ENCODE measurements around the gene ZNF573.
"Not testable (repeated sequence)": the region's sequence is repeated elsewhere in the genome, so short reads cannot be mapped to it uniquely, and the experiment has no call there.

The ZNF573 gene

DNA sequence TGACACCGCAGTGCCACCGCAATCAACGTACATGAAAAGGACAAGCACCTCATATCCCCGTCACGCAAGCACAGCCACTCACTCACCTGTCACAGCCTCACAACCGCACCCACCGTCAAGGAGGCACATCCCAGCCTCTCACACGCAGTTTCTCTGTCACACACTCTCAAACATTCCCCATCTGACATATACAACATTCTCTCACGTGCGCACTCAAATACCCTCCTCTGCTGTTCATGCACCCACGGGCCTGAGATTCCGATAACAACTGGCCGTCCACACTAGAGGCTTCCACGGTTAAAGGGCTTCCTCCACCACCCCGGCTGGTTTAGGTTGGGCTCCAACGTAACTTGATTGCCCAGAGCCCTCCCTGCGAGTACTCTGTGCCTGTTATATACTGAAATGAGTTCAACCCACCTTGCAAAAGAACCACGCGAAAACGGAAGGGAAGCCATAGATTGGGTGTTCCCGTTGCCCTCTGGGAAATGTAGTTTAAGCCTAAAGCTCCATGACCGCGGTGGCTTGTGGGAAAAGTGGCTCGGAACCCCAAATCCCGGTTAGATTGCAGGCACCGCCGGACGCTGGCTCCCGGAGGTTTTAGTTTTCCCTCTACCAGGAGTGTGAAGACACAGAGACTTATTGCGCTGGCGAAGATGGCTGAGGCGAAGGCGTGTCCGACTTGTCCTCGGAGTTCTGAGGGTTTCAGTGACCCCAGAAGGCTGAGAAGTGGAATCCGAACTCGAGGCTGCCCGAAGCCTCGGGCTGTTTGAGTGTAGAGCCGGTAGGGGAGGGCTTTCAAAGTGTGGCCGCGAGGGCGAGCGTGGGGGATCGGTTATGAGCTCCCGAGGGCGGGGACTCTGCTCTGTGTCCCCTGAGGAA, at the start of gene ZNF573:
Gene ZNF573, minus strand, starts transcription at position 460 of the 879 bp plus-strand sequence. CDS start 5,857 bp downstream, outside the sequence.
- peak within 1 kb of the TSS; percentile 72 for H3K4me3 ChIP-seq (ENCODE audit: low read depth, low read length)

DNA sequence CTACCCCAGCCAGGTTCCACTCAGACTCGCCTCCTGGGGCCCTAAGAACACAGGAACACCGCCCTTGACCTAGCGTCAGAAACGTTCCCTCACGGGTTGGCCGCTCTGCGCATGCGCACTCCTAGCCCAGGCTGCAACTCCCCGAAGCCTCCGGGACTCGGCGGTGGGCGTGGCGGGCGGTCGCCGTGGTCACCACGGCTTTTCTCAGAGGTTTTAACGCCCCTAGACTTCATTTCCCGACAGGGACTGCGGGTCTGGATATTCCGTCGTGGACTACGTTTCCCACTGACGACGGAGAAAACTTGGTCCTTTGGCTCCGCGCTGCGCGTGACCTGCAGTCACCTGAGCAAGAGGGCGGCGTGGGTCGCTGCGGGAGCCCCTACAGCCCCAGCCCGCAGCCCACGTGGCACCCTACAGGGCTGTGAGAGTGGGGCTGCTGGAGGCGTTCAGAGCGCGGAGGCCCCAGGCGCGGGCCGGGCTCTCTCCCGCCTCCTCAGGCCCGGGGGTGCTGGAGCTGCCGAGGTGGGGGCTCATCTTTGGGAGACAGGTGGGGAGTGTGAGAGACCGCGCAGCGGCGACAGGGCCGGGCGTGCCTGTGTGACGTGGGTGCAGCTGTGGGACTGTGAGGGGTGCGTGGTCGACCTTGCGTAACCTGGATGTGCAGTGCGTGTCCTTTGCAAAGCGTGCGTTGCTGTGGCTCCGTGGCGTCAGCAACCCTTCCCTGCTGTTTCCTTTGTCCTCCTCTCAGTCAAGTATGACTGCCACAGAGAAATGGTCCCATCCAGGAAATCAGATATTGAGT, 38.0 kb upstream of the ZNF573 start:
- H3K4me3 ChIP-seq (ENCODE audit: low read depth, low read length) = no peak overlapping the region

GRCh38 chr19:37815611-37816010, 36.2 kb upstream of the ZNF573 start:
- H3K4me3 ChIP-seq (ENCODE audit: low read depth, low read length) = not testable (repeated sequence)

DNA sequence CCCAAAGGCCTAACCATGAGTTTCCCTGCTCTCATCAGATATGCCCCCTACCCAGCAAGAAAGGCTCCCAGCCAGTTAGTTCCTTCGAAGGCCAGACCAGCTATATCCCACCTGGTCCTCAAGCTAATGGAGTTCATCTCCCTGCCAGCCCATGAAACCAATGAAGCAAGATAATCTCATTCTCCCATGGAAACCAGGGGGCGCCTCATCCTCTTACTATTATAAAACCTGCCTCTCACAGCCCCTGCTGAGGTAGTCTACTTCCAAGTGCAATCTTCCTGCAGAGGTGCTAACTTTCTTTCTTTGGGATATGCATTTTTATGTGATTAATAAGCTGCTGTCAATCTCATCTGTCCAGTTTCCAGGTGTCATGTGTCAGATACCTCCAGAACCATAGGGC, 34.0 kb upstream of the ZNF573 start:
- H3K4me3 ChIP-seq (ENCODE audit: low read depth, low read length) = no peak overlapping the region

DNA sequence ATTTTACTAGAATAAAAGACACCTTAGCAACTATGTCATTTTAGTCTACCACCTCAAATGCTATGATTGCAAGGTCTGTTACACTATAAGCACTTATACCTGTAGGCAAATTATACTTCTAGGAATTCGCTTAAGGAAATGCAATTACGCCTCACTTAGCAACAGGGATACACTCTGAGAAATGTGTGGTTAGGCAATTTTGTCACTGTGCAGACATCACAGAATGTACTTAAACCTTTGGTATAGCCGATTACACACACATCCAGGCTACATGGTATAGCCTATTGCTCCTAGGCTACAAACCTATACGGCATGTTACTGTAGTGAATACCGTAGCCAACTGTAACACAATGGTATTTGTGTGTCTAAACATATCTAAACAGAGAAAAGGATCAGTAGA, 30.0 kb upstream of the ZNF573 start:
- H3K4me3 ChIP-seq (ENCODE audit: low read depth, low read length) = no peak overlapping the region

- no peak overlapping the region for H3K4me3 ChIP-seq (ENCODE audit: low read depth, low read length)
Measured at GRCh38 chr19:37803249-37803840, 24.0 kb upstream of the ZNF573 start.

- H3K4me3 ChIP-seq (ENCODE audit: low read depth, low read length) = no peak overlapping the region
Measured at GRCh38 chr19:37790244-37790925, 11.0 kb upstream of the ZNF573 start.

DNA sequence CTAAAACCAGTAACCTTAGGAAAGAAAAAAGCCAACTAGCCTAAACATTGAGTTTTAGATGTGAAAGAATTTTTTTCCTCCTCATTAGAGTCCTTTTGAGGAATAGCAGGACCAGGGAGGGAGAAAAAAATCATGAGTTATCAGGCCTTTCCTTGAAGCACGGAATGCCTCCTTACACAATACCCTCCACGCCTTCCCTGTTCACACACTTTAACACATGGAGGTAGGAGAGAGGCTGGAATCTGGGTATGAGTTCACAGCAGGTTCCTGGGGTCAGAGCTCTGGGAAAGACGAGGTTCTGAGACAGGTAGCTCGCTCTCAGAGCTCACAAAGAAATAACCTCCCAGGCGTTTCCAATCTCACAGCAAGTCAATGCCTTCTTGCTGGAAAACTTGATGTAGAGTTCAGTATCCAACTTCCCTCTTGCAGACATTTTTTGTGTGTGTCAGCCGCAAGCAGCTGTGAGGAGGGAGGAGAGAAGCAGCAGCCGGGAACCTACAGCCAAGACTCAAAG, 716 bp downstream of the ZNF573 start:
- peak overlapping the region; percentile 72 for H3K4me3 ChIP-seq (ENCODE audit: low read depth, low read length)

DNA sequence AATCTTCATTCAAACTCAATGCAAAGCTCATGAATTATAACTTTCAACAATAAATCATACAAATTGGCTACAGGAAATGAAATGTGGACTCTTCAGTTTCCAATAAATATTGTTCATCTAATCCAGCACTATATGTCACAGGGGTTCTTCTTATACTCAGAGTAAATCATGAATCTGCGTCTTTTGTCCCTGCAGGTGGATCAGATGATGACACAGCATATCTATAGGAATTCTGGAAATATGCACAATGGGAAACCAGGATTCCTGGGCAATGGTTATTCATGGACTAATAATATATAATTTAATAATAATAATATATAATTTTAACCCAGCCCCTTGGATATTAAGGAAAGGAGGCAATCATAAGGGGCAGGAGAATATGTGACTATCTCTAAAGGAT, 8.4 kb downstream of the ZNF573 start:
- no peak overlapping the region for H3K4me3 ChIP-seq (ENCODE audit: low read depth, low read length)

- no peak overlapping the region for H3K4me3 ChIP-seq (ENCODE audit: low read depth, low read length)
Measured at GRCh38 chr19:37763488-37763887, 15.9 kb downstream of the ZNF573 start.

DNA sequence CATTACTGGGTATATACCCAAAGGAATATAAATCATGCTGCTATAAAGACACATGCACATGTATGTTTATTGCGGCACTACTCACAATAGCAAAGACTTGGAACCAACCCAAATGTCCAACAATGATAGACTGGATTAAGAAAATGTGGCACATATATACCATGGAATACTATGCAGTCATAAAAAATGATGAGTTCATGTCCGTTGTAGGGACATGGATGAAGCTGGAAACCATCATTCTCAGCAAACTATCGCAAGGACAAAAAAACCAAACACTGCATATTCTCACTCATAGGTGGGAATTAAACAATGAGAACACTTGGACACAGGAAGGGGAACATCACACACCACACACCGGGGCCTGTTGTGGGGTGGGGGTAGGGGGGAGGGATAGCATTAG, 21.7 kb downstream of the ZNF573 start:
- not testable (repeated sequence) for H3K4me3 ChIP-seq (ENCODE audit: low read depth, low read length)

DNA sequence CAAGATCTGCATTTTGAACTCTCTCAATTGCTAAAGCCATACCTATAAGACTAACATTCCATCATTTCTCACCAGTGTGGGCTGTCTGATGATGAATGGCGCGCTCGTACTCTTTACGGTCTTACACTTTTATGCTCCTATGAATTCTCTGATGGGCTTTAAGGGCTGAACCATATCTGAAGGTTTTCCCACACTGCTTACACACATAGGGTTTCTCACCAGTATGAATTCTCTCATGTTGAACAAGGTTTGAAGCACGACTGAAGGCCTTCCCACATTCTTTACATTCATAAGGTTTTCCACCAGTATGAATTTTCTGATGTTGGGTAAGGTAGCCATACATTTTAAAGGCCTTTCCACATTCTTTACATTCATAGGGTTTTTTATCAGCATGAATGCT, 41.0 kb downstream of the ZNF573 start:
- H3K4me3 ChIP-seq (ENCODE audit: low read depth, low read length) = no peak overlapping the region

- H3K4me3 ChIP-seq (ENCODE audit: low read depth, low read length) = no peak overlapping the region
Measured at GRCh38 chr19:37725181-37725580, 54.2 kb downstream of the ZNF573 start.

DNA sequence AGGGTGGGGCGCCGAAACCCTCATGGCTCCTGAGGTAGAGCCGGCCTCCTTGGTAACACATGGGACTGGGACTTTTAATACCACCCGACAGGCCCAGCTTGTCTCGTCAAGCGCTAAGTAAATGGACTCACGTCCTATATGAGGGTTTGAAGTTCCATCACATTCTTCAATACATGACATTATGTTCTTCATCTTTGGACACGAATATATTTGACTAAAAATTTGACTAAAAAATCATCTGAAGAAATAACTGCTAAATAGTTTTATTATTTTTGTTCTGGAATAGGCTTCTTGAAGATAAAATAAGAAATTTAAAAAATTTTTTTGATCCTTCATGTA, 59.5 kb downstream of the ZNF573 start:
- no peak overlapping the region for H3K4me3 ChIP-seq (ENCODE audit: low read depth, low read length)

DNA sequence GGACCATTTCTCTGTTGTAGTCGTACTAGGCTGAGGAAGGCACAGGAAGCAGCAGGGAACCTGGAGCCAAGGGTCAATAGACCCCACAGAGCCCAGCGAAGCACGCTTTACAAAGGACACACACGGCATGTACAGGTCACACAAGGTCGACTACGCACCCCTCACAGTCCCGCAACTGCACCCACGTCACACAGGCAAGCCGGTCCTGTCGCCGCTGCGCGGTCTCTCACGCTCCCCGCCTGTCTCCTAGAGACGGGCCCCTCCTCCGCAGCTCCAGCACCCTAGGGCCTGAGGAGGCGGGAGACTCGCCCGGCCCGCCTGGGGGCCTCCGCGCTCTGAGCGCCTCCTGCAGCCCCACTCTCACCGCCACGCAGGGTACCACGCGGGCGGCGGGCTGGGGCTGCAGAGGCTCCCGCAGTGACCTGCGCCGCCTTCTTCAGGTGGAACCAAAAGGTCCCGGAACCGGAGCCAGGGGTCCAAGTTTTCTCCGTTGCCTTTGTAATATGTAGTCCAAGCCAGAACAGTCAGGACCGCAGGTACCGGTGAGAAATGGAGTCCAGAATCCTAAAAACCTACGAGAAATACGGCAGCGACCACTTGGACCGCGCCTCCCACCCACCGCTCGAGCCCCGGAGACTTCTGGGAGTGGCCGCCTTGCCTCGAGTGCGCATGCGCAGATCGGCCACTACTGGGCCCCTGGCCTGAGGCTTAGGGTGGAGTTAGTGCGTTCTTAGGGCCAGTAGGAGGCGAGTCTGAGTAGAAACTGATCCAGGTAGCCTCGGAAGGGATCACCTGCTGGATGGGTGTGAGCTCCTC, 60.1 kb downstream of the ZNF573 start, which contains the start of gene ZNF607:
Gene ZNF607, minus strand, starts transcription at position 651 of the 816 bp plus-strand sequence. CDS start 8,143 bp downstream, outside the sequence.
- peak within 1 kb of the TSS; percentile 97 for H3K4me3 ChIP-seq (ENCODE audit: low read depth, low read length)

DNA sequence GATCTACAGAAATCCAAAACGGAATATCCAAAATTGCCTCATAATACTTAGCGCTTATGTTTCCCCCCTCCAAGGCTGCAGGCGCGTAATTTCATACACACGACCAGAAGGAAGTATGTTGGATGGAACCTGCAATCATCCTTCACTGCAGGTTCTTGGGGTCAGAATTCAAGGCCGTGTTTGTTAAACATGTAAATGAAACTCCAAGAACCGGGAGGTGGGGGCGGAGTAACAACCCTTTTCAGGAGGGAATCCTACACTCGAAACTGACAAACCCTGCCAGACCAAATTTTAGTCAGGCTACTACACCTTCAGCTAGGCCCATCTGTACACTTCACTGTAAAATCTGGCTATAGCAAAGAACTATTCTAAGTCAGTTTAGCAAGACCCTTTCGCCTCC, 61.1 kb downstream of the ZNF573 start:
- H3K4me3 ChIP-seq (ENCODE audit: low read depth, low read length) = peak overlapping the region; percentile 97

GRCh38 chr19:37716140-37716539, 63.2 kb downstream of the ZNF573 start:
- no peak overlapping the region for H3K4me3 ChIP-seq (ENCODE audit: low read depth, low read length)

DNA sequence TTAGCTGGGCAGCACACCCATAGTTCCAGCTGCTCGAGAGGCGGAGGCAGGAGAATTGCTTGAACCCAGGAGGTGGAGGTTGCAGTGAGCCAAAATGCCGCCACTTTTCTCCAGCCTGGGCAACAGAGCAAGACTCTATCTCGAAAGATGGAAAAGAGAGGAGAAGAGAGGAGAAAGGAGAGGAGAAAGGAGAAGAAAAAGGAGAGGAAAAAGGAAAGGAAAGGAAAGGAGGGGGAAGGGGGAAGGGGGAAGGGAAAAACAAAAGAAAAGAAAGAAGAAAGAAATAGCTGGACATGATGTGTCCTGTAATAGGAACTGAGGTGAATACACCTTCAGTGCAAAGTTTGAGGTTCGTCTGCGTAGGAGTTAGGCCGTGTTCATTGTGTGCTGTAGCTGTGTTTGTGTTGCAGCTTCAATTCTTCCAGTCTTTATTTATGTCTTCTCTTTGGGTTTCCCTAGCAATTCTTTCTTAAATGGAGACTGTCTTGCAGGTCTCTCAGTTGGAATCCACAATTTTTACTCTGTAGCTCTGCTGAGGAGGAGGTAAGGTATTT, 73.3 kb downstream of the ZNF573 start:
- H3K4me3 ChIP-seq (ENCODE audit: low read depth, low read length) = no peak overlapping the region

DNA sequence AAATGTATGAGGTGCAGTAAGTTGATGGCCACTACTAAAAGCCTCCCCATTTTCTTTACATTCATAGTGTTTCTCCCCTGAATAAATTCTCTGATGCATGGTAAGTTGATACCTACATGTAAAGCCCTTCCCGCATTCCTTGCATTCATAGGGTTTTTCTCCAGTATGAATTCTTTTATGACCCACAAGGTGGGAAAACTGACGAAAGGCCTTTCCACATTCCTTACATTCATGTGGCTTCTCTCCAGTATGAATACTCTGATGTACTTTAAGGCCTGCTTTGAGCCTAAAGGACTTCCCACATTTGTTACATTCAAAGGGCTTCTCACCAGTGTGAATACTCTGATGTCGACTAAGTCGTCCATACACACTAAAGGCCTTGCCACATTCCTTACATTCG, 80.3 kb downstream of the ZNF573 start:
- H3K4me3 ChIP-seq (ENCODE audit: low read depth, low read length) = no peak overlapping the region

GRCh38 chr19:37698216-37698615, 81.2 kb downstream of the ZNF573 start:
- H3K4me3 ChIP-seq (ENCODE audit: low read depth, low read length) = no peak overlapping the region
